GM19193 (cell line): Measurements from ENCODE around the gene NFU1.

Experiments
- POLR2A ChIP-seq: IDR thresholded peaks from 4 replicates; pipeline ENCODE4 v1.6.1; 2011; ENCODE audit not compliant: insufficient read depth, insufficient read length; ENCODE audit errors: extremely low read depth

The NFU1 gene

DNA sequence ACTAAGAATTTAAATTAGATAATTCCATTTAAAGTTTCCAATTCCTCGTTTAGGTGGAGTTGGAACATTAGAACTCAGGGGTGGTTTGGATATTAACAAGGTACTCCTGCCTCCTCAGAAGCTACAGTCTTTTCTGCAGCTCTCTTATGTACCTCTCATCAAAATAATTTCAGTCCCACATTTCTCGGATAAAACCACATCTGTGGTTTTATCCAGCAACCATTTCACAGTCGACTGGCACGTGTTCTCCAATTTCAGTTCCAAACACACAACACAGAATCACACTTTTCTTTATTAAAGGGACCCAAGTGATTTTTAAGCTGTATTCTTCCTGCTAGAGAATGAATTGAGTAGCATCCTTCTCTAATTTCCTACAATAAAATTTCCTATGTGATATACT lies 22.7 kb upstream of the NFU1 start:
- no peak for TF ChIP-seq POLR2A

DNA sequence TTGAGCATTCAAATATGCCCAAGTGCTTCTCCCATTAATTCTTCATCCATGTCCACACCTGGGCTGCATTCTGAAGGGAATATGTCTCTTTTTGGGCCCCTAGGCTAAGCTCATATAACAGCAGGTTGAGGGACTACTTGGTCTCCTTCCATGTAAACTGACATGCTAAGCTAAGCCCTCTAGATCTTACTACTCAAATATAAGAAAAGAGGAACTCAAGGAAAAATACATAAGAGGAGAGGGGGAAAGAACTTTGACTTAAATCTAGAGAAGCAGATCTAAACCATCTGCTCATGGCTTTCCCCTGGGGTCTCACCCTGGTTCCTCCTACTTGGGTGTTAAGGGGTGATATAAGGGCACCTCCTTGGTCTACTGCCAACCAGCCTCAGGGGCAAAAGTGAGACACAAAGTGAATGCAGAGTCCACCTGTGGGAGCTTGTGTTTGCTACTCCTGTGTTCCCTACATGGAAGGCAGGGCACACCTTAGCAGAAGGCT lies 19.8 kb upstream of the NFU1 start:
- no peak for TF ChIP-seq POLR2A

DNA sequence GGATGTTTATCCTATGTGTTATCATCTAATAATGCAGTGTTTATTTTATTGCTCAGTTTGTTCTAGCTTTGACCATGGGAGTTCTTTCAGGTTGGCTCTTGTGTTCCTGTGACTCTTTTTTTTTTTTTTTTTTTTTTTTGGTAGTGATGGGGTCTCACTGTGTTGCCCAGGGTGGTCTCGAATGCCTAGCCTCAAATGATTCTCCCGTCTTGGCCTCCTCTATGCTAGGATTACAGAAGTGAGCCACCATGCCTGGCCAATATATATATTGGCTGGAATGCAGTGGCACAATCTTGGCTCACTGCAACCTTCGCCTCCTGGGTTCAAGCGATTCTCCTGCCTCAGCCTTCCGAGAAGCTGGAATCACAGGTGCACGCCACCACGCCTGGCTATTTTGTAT lies 18.9 kb upstream of the NFU1 start:
- no peak for TF ChIP-seq POLR2A

DNA sequence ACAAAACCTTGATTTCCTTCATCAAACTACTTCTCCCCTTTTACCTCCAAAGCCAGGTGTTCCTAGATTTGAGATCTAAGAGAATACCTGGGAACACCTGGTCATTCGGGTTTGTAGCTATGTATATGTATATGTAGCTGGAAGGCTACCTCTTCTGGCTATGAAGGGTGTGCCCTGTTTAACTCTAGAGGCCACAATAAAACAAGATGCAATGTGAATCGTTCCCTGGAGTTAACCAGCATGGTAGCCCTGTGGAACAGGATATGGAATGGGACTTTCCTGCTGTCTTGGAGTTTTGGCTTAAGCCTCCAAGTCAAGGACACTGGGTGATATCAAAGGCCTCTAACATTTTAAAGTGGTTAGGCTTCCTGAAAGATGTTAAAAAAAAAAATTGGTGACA lies 17.7 kb upstream of the NFU1 start:
- TF ChIP-seq POLR2A, result no peak

DNA sequence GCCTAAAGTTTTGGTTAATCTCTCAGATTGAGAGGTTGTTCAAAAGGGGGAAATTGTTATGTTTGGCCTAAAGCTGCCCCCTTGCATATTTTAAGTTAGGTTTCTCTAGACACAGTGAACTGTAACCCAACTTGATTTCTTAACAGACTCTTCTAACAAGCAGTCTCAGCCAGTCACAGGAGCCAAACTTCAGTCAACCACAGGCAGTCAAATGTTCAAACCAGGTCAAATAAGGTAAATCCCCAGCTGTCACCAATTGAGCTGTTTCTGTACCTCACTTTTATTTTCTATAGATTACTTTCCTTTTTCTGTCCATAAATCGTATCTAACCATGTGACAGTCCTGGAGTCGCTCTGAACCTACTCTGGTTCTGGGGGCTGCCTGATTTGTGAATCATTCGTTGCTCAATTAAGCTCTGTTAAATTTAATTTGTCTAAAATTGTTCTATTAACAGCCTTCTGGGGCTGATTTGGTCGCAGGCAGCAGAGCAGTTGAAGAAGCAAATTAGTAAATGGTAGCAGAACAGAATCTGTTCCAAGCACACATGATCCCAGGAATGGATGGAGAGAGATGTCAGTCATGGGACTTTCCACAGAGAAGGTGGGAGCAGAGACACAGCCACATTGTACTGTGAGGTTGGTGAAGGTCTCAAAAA lies 16.4 kb upstream of the NFU1 start:
- no peak for TF ChIP-seq POLR2A

DNA sequence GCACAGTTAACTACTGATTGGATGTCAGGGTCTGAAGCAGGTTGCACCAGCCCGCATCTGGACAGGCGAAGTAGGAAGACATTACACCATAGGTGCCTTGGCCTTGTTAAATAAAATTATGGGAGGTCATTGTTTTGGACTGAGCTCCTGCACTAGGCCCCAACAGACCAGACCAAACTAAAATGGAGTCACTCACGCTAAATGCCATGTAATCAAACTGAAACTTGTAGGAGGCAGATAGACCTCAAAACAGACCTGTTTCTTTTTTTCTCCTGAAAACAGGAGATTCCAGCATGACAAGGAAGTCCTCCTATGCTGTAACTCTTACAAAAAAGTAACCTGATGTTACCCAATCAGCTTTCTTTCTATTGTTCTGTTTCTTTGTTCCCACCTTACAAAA lies 15.5 kb upstream of the NFU1 start:
- TF ChIP-seq POLR2A, result no peak

DNA sequence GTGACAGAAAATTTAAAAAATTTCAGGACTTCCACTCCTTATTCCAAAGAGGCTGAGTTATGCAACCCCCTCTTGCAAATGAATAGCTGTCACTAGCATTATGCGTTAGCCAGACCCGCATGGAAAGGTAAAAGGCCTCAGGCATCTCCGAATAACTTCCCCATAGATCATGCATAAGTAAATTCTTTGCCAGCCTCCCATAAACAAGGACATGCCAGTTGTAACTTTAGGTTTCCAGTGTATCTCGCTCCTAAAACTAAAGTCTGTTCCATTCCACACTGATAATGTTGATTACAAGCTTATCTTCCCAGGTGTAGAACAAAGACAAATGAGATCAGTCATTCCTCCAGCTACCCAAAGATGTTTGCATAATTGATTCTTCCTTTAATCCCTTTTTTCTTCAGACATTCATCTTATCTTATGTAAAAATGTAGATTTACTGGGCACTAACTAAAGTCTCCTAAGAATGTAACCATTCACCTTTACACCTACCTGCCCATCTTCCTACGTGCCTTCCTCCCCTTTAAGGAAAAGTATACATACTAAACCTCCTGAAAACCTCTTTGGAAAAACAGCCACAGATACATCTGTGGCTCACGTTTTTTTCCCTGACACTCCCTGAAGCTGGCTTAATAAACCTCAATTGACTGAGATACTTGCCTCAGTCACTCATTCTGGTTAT lies 13.6 kb upstream of the NFU1 start:
- no peak for TF ChIP-seq POLR2A

DNA sequence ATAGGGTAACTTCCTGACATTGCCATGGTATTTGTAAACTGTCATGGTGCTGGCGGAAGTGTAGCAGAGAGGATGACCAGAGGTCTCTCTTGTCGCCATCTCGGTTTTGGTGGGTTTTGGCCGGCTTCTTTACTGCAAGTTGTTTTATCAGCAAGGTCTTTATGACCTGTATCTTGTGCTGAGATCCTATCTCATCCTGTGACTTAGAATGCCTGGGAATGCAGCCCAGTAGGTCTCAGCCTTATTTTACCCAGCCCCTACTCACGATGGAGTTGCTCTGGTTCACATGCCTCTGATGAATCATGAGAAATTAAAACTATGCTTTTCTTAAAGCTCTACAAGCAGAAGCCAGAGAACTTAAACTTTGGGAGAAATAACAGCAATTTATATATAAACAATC lies 12.7 kb upstream of the NFU1 start:
- no peak for TF ChIP-seq POLR2A

DNA sequence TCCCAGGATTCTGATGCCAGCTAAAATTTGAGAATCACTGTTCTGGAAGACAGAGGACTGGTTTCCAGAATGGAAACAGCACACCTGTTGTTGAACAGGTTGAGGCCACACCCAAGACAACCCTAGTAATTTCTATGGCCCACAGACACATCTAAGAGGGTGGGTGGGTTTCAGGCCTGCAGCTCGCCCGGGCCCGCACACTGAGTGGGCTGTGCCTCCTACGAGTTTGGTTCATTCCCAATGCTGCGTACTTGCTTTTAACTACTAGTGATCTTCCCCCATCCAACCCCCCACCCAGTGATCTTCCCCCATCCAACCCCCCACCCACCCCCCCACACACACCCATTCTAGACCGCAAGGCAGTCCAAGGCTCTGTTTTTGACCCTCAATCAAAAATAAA lies 1.3 kb upstream of the NFU1 start:
- TF ChIP-seq POLR2A, result no peak

DNA sequence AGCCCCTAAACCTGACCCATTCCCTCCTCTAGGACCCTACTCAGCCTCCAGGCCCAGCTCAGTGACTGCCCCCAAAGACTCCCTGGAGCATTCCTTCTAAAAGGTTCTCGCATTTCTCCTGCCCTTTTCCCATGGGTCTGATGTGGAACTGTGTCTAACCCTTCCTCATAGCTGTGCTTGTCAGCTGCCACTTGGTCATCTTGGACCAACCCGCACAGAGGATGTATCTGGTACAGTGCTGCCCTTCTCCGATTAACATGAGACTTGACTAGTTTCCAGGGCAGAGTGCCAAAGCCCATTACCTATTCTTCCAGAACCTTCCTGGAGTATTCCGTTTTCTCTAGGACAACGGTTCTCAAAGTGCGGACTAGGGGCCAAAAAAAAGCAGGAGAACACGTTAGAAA lies 518 bp upstream of the NFU1 start:
- TF ChIP-seq POLR2A, result no peak

DNA sequence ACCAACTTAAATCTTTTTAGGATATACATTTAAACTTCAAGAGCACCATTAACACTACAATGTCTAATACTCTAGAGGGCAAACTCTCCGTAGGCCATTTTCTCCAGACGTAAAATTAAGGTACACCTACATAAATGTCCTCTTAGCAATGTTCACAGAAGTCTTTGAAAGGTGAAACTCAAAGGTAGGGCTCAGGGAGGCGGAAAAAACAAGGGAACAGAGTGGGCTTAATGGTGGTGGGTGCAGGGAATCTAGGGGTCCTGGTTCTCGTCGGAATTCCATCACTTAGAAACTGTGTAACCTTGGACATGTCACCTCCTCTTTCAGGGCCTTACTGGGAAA lies 668 bp downstream of the NFU1 start:
- TF ChIP-seq POLR2A, result no peak

DNA sequence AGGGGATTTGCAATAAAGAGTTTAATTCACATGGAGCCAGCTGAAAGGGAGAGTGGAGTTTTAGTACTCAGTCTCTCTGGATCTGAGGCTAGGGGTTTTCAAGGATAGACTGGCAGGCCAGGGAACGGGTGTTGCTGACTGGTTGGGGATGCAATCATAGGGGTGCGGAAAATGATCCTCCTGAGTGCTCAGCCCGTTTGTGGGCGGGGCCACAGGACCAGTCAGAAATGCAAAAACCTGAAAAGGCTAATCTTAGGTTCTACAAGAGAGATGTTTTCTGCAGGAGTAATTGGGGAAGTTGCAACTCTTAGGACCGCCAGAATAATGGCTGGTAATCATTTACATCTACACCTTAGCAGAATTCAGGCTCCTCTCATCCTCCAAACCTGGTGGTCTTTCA lies 2.5 kb downstream of the NFU1 start:
- TF ChIP-seq POLR2A, result no peak

DNA sequence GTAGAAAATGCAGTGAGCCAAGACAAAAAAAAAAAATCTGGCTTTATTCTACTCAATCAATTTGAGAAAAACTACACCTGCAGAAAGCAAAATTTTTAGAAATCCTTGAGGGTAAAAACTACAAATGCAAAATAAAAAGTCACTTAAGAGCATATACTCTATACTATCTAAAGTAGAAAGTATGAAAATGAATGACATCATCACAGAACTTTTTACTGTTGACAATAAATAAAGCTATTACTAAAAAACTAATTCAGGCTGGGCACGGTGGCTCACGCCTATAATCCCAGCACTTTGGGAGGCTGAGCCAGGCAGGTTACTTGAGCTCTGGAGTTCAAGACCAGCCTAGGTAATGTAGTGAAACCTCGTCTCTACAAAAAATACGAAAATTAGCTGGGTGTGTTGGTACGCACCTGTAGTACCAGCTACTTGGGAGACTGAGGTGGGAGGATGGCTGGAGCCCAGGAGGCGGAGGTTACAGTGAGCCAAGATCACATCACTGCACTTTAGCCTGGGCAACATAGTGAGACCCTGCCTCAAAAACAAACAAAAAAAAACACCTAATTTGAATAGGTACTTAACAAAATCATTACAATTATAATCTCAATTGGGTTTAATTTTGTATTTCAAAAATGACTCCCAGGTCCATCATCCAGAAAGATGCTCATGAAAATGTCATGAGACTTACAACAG lies 7.6 kb downstream of the NFU1 start:
- TF ChIP-seq POLR2A, result no peak

DNA sequence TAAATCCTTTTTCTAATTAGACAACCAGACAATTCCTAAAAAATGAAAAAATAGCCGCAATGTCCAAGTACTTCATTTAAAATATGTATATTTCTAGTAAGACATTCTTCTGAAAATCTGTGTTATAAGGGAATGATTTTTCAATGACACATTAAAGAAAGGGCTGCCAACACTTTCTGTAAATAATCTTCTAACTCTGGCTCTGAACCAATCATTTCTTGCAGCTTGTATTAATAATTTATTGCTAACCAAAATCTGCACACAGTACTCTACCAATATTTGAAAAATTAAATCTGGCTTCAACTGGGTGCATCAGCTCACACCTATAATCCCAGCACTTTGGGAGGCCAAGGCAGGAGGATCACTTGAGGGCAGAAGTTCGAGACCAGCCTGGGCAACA lies 8.3 kb downstream of the NFU1 start:
- no peak for TF ChIP-seq POLR2A

DNA sequence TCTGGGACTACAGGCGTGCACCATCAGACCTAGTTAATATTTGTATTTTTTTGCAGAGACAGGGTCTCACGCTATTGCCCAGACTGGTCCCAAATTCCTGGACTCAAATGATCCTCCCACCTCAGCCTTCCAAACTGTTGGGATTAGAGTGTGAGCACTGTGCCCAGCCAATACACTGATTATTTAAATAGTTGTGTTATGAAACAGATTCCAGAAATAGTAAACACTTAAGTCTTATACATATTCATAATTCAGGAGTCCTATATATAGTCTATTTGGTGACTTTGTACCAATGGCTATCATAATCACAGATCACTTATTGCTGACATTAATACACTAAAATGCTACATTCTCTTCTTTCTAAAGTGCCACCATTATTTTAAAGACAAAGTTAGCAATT lies 12.8 kb downstream of the NFU1 start:
- no peak for TF ChIP-seq POLR2A

DNA sequence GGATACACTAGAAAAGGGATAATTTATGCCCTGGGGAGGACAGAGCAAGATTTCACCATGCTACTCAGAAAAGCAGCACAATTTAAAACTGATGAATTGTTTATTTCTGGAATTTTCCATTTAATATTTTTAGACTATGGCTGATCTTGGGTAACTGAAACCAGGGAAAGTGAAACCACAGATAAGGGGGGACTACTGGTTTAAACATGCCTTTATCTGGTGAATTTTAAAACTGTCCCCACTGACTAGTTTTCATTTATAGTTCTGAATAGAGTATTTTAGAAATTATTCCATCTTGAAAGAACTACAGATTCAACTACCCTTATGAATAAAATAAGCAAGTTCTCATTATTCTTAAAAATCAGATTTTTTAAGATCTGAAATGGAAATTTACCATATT lies 15.0 kb downstream of the NFU1 start:
- no peak for TF ChIP-seq POLR2A

DNA sequence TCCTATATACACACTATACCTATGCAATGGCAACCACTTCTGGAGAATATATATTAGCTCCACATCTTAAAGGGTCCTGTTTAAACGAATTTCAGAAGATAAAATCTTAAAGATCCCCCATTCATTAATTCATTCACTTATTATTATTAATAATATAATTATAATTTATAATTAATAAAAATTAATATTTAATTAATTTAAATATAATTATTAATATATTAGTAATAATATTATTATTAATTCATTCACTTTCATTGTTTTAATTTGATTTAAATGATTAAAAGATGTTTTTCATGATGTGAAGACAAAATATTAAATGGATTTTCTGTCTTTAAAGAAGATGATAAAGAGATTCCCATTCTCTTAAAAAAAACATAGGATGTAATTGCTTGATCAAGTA lies 21.1 kb downstream of the NFU1 start:
- no peak for TF ChIP-seq POLR2A

DNA sequence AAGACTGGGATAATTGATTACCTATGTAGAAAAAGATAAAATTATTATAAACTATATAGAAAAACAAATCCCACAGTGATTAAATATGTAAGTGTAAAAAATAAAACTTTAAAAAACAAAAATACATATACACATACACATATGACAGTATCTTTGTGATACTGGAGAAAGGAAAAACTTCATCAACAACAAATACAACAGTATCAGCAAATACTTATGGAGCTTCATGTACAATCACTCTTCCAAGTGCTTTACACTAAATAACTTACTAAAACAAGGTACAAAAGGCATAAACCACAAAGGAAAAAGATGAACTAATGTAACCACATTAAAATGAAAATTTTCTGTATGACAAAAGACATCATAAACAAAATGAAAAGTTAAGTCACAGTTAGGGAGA lies 26.1 kb downstream of the NFU1 start:
- no peak for TF ChIP-seq POLR2A
